K562 (cell line): Measurements from ENCODE around the gene CTXN1. TPM values are rescaled to one million over a fixed set of nuclear protein-coding genes. Genes with fewer than 3 reads are reported as not detected.

Source experiments
- ASH1L ChIP-seq: fragments of 450-650 bp; IDR thresholded peaks from 2 replicates; pipeline ENCODE4 v1.6.1; 2018; ENCODE audit warnings: borderline replicate concordance, mild to moderate bottlenecking, low read depth; ENCODE audit not compliant: partially characterized antibody
- BCL6 ChIP-seq: fragments of 250-450 bp; sonication (Bioruptor Pico); IDR thresholded peaks from 2 replicates; pipeline ENCODE4 v1.4.0; 2020
- CBX8 ChIP-seq: fragments of 200-600 bp; sonication (generic); IDR thresholded peaks from 2 replicates; pipeline ENCODE4 v1.6.1; 2012; ENCODE audit warnings: borderline replicate concordance, mixed run types, low read depth, mild to moderate bottlenecking, moderate library complexity, mixed read lengths, low read length, control low read depth, inconsistent platforms; ENCODE audit not compliant: poor library complexity, severe bottlenecking; ENCODE audit errors: extremely low read depth
- CTBP1 ChIP-seq: fragments of 450-650 bp; IDR thresholded peaks from 2 replicates; pipeline ENCODE4 v1.6.1; 2016; ENCODE audit warnings: borderline replicate concordance
- PHF20 ChIP-seq: fragments of 450-650 bp; IDR thresholded peaks from 2 replicates; pipeline ENCODE4 v1.6.1; 2018; ENCODE audit not compliant: partially characterized antibody
- POLR2A ChIP-seq: fragments of 450-650 bp; conservative IDR thresholded peaks from 2 replicates; pipeline ENCODE4 v1.6.1; 2016
- SLC30A9 ChIP-seq: fragments of 250-450 bp; sonication (Bioruptor Pico); IDR thresholded peaks from 2 replicates; pipeline ENCODE4 v1.8.0; 2022; ENCODE audit warnings: mild to moderate bottlenecking, moderate library complexity
- TCF7 ChIP-seq: sonication (generic); IDR thresholded peaks from 2 replicates; pipeline ENCODE4 v1.6.1; 2016; ENCODE audit warnings: antibody characterized with exemption, borderline replicate concordance
- ZFX ChIP-seq: sonication (generic); formaldehyde crosslinking; IDR thresholded peaks from 2 replicates; pipeline ENCODE4 v1.8.0; 2022; ENCODE audit warnings: mild to moderate bottlenecking, missing genetic modification reagents, moderate library complexity
- ZNF184 ChIP-seq: sonication (generic); formaldehyde crosslinking; IDR thresholded peaks from 2 replicates; pipeline ENCODE4 v1.5.0; 2020; ENCODE audit warnings: missing genetic modification reagents
- ZNF197 ChIP-seq: fragments of 200-800 bp; sonication (Bioruptor generic); IDR thresholded peaks from 2 replicates; pipeline ENCODE4 v1.6.1; 2016; ENCODE audit warnings: low read depth, missing genetic modification characterization, missing compliant biosample characterization
- polyA plus RNA-seq, 8 experiments: library from polyadenylated mRNA; depleted of rRNA in 4 of 8; stranded (reverse) in 5 of 8; unstranded in 3 of 8; fragments of >200 nt; fragmentation: Nextera tagmentation in 2 of 8; fragmentation: Illumina TruSeq in 1 of 8; extraction: Ambion mirVana in 2 of 8; extraction: Trizol in 1 of 8; gene quantifications; 2 replicates each; pipeline versions ENCODE4 v1.2.1 to v1.2.3, GENCODE V29; 2011 to 2014; ENCODE audit warnings: inconsistent platforms in 1 of 8, missing spikeins in 1 of 8
- total RNA-seq, 7 experiments: library from RNA; depleted of rRNA in 6 of 7; stranded (reverse); fragments of >200 nt in 6 of 7; fragmentation: Illumina TruSeq in 2 of 7; extraction: Trizol in 2 of 7; gene quantifications; 2 replicates each; pipeline versions ENCODE4 v1.2.1 to v1.2.3, GENCODE V29; 2011 to 2021; ENCODE audit warnings: low replicate concordance in 1 of 7
- TF ChIP-seq, protein P1 (sequence below), 2 experiments: IDR thresholded peaks in 1 of 2; conservative IDR thresholded peaks in 1 of 2; 2 replicates each; pipeline ENCODE4 v1.6.1; 2016; ENCODE audit warnings: low read depth in 2 of 2, mild to moderate bottlenecking in 1 of 2, missing compliant biosample characterization in 1 of 2, missing genetic modification characterization in 1 of 2, moderate library complexity in 1 of 2
- TF ChIP-seq, protein P2 (sequence below): fragments of 150-350 bp; conservative IDR thresholded peaks from 2 replicates; pipeline ENCODE4 v1.6.1; 2014; ENCODE audit warnings: low read length
- TF ChIP-seq, protein P3 (sequence below): fragments of 450-650 bp; formaldehyde crosslinking; conservative IDR thresholded peaks from 2 replicates; pipeline ENCODE4 v1.4.0; 2022; ENCODE audit warnings: mild to moderate bottlenecking, missing genetic modification characterization
- TF ChIP-seq, protein P4 (sequence below): sonication (generic); formaldehyde crosslinking; IDR thresholded peaks from 2 replicates; pipeline ENCODE4 v1.9.0; 2022; ENCODE audit warnings: mild to moderate bottlenecking, missing genetic modification reagents
- TF ChIP-seq, protein P5 (sequence below): fragments of 250-450 bp; sonication (Bioruptor Pico); IDR thresholded peaks from 2 replicates; pipeline ENCODE4 v1.9.0; 2021; ENCODE audit warnings: mild to moderate bottlenecking
- TF ChIP-seq, protein P6 (sequence below): IDR thresholded peaks from 2 replicates; pipeline ENCODE4 v1.6.1; 2012; ENCODE audit warnings: low read depth, low read length, improper control_type of control experiment, borderline replicate concordance

CTXN1 gene
- total and polyA plus RNA-seq, 9 of the 15 experiments (the other 6 are each of a cell fraction or from before 2014, with no cell fraction given) = 0.15 to 37.4 (median 1.8) TPM; not detected in 2

DNA sequence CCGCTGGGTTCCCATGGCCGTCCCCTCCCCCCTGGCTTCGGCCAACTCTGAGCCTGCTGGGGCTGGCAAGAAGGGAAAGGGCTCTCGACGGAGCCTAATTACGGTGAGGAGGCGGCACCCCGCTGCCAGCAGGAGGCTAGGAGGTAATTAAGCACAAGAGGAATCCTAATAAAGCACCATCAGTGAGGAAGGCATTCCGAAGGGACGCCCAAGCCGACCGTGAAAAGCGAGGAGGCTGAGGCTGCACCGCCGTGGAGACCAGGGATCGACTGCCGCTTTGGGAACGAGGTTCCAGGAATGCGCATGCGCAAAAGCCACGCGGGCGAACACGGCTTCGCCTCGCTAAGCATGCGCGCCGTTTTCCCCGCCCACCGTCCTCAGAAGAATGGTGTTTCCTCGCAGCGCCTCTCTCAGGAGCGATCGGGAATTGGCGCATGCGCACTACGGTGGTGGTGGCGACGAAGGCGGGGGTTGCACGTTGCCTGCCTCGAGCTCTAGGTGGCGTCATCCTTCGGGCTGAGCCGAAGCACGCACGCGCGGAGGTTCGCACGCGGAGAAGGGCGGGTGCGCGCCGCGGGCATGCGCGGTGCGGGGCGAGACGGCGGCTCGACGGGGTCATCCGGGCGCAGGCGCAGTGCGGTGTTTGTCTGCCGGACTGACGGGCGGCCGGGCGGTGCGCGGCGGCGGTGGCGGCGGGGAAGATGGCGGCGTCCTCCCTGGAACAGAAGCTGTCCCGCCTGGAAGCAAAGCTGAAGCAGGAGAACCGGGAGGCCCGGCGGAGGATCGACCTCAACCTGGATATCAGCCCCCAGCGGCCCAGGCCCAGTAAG lies 22.5 kb downstream of the CTXN1 start, which contains the start of gene MAP2K7 (continued):
- TF ChIP-seq, protein P1, sequence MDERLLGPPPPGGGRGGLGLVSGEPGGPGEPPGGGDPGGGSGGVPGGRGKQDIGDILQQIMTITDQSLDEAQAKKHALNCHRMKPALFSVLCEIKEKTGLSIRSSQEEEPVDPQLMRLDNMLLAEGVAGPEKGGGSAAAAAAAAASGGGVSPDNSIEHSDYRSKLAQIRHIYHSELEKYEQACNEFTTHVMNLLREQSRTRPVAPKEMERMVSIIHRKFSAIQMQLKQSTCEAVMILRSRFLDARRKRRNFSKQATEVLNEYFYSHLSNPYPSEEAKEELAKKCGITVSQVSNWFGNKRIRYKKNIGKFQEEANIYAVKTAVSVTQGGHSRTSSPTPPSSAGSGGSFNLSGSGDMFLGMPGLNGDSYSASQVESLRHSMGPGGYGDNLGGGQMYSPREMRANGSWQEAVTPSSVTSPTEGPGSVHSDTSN (CRISPR knock-in tag; IDR thresholded peaks at IDR 0.05; ENCODE audit: low read depth) = no peak
- TF ChIP-seq, protein P1 (tag; conservative IDR thresholded peaks at IDR 0.05; ENCODE audit: low read depth) = no peak
- TF ChIP-seq CTBP1 = peak; percentile 91
- TF ChIP-seq, protein P2, sequence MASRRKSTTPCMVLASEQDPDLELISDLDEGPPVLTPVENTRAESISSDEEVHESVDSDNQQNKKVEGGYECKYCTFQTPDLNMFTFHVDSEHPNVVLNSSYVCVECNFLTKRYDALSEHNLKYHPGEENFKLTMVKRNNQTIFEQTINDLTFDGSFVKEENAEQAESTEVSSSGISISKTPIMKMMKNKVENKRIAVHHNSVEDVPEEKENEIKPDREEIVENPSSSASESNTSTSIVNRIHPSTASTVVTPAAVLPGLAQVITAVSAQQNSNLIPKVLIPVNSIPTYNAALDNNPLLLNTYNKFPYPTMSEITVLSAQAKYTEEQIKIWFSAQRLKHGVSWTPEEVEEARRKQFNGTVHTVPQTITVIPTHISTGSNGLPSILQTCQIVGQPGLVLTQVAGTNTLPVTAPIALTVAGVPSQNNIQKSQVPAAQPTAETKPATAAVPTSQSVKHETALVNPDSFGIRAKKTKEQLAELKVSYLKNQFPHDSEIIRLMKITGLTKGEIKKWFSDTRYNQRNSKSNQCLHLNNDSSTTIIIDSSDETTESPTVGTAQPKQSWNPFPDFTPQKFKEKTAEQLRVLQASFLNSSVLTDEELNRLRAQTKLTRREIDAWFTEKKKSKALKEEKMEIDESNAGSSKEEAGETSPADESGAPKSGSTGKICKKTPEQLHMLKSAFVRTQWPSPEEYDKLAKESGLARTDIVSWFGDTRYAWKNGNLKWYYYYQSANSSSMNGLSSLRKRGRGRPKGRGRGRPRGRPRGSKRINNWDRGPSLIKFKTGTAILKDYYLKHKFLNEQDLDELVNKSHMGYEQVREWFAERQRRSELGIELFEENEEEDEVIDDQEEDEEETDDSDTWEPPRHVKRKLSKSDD = no peak
- no peak for TF ChIP-seq ZNF197 (CRISPR knock-in tag)
- no peak for TF ChIP-seq BCL6 (CRISPR knock-in tag)
- no peak for TF ChIP-seq SLC30A9
- peak; percentile 49 for TF ChIP-seq ZFX (CRISPR knock-in tag)
- no peak for TF ChIP-seq ASH1L
- TF ChIP-seq, protein P3, sequence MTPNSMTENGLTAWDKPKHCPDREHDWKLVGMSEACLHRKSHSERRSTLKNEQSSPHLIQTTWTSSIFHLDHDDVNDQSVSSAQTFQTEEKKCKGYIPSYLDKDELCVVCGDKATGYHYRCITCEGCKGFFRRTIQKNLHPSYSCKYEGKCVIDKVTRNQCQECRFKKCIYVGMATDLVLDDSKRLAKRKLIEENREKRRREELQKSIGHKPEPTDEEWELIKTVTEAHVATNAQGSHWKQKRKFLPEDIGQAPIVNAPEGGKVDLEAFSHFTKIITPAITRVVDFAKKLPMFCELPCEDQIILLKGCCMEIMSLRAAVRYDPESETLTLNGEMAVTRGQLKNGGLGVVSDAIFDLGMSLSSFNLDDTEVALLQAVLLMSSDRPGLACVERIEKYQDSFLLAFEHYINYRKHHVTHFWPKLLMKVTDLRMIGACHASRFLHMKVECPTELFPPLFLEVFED (CRISPR knock-in tag) = peak; percentile 45; the same call in 1 of the 2 replicates
- TF ChIP-seq PHF20 = peak; percentile 39
- TF ChIP-seq POLR2A = peak; percentile 97
- TF ChIP-seq TCF7 = no peak; the same call in 1 of the 2 replicates
- TF ChIP-seq, protein P4, sequence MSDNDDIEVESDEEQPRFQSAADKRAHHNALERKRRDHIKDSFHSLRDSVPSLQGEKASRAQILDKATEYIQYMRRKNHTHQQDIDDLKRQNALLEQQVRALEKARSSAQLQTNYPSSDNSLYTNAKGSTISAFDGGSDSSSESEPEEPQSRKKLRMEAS = peak; percentile 99
- no peak for TF ChIP-seq ZNF184 (CRISPR knock-in tag)
- TF ChIP-seq CBX8 = no peak
- TF ChIP-seq, protein P5, sequence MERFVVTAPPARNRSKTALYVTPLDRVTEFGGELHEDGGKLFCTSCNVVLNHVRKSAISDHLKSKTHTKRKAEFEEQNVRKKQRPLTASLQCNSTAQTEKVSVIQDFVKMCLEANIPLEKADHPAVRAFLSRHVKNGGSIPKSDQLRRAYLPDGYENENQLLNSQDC (CRISPR knock-in tag) = no peak
- TF ChIP-seq, protein P6, sequence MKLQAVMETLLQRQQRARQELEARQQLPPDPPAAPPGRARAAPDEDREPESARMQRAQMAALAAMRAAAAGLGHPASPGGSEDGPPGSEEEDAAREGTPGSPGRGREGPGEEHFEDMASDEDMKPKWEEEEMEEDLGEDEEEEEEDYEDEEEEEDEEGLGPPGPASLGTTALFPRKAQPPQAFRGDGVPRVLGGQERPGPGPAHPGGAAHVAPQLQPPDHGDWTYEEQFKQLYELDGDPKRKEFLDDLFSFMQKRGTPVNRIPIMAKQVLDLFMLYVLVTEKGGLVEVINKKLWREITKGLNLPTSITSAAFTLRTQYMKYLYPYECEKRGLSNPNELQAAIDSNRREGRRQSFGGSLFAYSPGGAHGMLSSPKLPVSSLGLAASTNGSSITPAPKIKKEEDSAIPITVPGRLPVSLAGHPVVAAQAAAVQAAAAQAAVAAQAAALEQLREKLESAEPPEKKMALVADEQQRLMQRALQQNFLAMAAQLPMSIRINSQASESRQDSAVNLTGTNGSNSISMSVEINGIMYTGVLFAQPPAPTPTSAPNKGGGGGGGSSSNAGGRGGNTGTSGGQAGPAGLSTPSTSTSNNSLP = no peak
